SH-SY5Y (cell line): ENCODE data around the gene ARHGAP26.

ENCODE experiments used
- GATA2 ChIP-seq: IDR thresholded peaks from 2 replicates; pipeline ENCODE4 v1.6.1; 2011; ENCODE audit warnings: mild to moderate bottlenecking, low read depth, low read length
- GATA3 ChIP-seq: IDR thresholded peaks from 2 replicates; pipeline ENCODE4 v1.6.1; 2011; ENCODE audit warnings: low read depth, mild to moderate bottlenecking, low read length, moderate library complexity

DNA sequence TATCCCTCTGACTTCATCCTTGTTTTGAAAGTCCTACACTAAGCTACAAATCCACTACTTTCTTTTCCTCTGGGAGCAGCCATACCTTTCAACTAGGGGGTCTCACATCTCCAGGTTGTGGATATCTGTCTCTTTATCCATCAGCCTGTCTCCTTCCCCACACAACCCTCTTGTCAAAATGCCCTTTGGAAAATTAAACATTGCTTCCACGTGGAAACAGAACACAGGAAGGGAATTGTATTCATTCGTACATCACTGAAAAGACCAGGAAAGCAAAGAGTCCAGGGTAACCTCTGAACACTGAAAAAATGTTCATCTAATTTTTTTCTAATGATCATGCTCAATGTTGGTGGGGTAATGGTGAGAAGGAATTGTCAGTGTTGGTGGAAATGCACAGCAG lies 429.7 kb downstream of the ARHGAP26 start:
- TF ChIP-seq GATA2 (no peak), GATA3 (no peak)
